NK-92 treated with Interleukin-12 subunit alpha and Interleukin-12 subunit beta, amount 100 ng/mL, for 24 hours (cell line): Measurements from ENCODE around the gene TPD52L1.
"Not testable (repeated sequence)": the region's sequence is repeated elsewhere in the genome, so short reads cannot be mapped to it uniquely, and the experiment has no call there.

Source experiments
- DNase-seq: peaks from one replicate; lab custom pipeline; 2025; lab: John Stamatoyannopoulos, UW

TPD52L1 gene

DNA sequence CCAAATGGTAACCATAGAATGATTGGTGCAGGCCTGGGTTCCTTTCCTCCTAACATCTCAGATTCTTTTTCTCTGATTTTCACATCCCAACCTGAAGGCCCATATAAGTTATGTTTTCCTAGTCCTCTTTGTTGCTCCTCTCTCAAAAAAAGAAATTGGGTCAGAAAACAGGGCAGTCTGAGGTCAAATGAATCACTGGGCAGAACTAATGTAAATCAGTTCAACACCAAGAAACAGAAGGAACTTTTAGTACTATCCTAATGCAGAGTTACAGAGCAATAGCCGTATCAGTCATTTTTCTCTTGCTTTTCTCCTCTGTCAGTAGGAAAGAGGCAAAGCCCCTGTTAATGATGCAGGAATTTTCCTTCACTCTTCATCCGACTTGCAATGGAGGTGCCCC is 11.0 kb upstream of the TPD52L1 start:
- no peak for DNase-seq

DNA sequence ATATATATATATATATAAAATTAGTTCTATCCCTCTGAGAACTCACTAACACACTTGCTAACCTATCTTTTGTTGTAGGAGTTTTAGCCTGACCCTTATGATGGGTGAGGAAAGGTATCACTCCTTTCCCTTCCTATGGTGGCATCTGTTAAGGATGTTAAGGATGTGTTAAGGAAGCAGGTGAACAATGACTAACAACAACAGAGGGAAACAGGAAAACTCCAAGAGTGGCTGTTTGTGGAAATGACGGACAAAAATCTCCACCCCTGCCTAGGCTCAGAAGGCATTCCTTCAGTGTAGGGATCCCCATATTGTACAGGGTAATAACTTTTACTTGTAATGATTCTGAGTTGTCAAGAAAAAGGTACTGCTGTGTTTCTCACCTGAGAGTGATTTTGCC is 8.8 kb upstream of the TPD52L1 start:
- no peak for DNase-seq

DNA sequence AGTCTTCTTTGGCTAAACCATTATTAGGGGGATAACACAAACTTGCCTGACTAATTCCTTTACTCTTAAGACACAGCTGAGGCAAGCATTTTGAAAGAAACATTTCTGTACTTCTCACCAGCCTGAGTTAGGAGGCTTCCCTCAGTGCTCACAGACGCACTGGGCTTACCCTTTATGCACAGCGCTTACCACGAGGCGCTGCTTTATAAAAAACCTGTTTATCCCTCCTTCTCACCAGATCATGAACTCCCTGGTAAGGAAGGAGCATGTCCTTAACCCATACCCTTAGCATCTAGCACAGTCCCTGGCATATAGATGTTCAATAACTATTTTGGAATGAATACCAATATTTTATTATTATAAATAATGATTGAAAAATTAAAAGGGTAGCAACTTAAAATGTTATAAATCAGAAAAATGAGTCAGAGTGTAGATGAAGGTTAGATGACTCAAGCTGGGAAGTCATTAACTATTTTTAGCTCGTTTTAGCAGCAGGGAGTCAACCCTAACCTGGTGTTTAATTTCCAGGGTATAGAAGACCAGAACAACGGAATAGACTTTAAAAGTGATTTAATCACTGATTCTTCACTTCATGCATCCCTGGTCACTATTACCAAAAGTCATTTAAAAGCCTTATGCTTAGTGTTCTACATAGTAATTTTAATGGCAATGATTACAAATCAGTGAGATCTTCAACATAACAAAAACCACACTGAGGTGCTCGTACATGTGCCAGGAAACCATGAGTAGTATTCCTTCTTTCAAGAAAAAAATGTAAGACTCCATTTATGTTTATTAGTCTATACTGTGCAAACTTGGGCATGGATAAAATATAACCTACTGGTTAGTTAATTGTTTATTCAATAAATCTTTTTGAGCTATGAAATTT is 4.1 kb upstream of the TPD52L1 start:
- DNase-seq = no peak

DNA sequence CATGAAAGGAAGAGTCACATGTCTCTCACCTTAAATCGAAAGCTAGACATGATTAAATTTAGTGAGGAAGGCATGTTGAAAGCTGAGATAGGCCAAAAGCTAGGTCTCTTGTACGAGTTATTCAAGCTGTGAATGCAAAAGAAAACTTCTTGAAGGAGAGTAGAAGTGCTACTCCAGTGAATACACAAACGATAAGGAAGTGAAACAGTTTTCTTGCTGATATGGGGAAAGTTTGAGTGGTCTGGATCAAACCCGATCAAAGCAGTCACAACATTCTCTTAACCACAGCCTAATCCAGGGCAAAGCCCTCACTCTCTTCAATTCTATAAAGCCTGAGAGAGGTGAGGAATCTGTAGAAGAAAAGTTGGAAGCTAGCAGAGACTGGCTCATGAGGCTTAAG is 1.9 kb upstream of the TPD52L1 start:
- no peak for DNase-seq

DNA sequence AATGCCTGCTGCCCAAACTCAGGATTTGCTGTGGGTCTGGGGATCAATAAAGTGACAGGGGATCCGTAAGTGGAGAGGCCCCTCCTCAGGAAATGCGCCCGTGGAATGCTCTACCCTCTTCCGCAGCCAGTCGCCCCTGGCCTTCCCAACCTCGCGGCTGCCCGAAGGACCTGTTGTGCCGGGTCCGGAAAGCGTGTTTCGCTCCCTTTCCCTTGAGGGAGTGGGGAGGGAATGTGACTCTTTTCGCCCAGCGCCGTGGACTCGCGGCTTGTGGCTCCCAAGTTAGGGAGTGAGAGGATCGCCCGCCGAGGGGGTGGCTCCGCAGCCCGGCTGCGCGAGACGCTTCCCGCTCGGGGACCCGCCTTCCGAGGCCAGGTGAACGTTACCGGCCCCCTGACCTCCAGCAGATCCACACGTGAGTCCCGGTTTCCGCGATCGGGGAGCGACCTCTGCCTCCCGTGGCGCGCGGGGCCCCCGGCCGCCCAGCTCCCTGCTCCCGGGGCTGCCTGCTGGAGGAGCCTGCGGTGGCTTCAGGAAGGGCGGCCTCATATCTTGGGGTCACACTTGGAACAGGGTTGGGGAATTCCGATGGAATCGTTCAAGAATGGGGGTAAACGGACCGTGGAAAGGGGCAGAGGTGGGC is 666 bp downstream of the TPD52L1 start:
- DNase-seq = no peak

DNA sequence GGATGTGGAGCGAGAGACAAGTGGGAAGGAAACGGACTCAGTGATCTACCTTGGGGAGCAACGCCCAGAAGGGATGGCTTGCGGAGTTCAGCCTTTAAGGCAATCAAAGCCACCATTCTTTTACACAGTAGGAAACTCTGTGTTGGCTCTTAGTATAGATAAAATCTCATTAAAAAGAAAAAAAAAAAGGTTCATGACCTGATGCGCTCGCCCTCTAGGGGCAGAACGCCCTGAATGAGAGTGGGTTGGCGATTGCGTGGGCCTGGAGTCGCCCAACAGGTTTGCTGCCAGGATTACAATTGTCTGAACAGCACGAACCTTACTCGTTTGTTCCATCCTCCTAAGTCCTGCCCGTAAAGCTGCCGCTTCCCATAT is 1.2 kb downstream of the TPD52L1 start:
- no peak for DNase-seq

DNA sequence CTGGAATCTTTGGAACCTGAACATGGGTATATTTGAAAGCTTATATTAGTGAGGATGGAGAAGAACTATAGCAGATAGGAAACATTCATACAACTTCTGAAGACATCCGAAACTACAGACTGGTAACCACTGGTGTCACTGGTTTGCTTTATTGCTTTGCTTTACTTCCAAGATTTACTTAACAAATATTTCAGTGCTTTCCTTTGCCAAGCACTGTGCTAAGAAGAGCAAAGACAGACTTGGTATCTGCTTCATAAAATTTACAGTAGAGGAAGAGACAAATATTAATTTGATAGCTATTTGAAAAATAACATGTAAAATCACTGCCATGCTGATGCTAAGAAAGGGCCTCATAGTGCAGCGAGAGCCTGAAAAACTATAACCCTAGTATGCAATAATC is 1.8 kb downstream of the TPD52L1 start:
- DNase-seq = no peak

DNA sequence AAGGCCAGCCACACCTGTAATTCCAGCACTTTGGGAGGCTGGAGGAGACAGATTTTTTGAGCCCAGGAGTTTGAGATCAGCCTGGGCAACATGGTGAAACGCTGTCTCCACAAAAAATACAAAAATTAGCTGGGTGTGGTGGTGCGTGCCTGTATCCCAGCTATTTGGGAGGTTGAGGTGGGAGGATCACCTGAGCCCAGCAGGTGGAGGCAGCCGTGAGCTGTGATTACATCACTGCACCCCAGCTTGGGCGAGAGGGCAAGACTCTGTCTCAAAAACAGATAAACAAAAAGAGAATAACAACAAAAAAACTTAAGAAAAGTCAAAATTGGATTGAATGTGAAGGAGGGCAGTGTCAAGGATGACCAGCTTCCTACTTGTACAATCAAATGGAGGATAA is 2.9 kb downstream of the TPD52L1 start:
- no peak for DNase-seq

DNA sequence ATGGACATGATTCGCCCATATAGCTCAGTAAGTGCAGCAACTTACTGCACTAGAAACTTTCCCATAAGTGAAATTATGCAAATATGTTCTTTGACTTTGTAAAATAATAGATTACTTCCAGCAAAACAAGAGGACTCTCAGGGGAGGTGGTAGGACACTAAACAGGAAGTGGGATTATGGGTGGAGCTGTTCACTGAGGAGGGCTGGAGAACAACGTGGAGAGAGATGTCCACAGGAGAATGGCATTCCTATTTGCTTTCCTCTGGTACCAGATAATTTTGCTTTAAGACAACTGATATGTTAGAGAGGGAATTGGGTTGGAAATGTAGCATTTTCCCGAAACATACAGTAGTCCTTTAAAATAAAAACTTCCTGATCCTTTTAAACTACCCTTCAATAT is 3.7 kb downstream of the TPD52L1 start:
- DNase-seq = no peak

DNA sequence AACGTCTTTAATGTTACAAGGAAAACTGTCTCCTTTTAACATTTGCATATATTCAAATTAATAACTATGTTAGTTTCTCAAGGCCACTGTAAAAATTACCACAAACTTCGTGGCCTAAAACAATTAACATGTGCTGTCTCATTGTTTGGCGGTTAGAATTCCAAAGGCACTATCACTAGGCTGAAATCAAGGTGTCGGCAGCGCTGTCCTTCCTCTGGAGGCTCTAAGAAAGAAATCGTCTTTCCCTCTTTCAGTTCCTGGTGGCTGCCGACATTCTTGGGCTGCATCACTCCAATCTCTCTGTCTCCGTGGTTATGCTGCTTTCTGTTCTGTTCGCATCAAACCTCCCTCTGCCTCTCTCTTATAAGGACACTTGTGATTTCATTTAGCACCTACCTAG is 4.2 kb downstream of the TPD52L1 start:
- no peak for DNase-seq

DNA sequence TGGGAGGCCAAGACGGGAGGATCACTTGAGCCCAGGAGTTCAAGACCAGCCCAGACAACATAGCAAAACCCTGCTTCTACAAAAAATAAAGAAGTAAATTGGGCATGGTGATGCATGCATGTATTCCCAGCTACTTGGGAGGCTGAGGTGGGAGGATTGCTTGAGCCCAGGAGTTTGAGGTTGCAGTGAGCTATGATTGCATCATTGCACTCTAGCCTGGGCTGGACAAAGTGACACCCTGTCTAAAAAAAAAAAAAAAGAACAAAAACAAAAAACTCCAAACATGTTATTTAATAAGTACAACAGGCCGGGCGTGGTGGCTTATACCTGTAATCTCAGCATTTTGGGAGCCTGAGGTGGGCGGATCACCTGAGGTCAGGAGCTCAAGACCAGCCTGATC is 9.8 kb downstream of the TPD52L1 start:
- DNase-seq = not testable (repeated sequence)

DNA sequence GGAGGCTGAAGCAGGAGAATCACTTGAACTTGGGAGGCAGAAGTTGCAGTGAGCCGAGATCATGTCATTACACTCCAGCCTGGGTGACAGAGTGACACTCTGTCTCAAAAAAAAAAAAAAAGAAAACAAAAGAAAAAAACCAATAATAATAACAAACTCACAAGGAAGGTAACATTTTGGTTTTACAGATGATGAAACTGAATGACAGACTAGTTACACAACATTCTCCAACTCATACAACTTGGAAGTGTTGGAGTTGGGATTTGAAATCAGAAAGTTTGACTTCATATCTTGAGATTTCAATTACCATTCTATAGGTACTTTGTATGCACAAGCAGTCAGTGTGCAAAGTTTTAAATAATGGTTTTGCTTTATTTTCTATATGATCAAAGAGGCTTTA is 10.2 kb downstream of the TPD52L1 start:
- DNase-seq = no peak

DNA sequence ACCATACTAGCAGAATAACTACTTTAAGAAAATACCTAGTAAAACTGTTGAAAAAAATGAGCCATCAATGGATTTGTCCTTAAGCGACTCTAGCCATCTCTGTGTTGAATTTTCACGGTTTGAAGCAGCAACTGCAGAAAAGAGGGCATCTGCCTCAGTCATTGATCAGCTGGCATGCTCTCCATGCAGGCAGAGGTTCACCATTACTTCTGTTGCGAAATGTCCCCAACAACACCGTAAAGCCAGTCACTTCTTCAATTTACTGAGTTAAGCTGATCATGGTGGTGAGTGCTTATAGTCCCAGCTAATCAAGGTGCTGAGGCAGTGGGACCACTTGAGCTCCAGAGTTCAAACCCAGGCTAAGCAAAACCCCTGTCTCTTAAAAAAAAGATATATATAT is 11.1 kb downstream of the TPD52L1 start:
- no peak for DNase-seq

DNA sequence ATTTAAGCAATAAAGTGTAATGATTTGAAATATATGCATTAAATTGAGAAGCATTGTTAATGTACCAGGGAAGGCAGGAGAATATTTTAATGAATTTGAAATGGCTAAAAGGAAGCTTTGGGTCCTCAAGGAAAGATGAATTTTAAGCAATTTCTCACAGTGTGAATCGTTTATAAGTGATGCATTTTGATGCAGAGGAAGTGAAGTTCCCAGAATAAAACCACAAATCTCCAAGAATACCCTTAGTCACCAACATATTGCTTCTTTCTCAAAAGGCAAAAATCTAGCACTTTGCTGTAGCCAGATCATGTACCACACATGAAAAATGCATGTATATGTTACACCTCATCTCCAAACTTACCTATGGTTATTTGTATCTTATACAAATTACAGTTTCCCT is 11.7 kb downstream of the TPD52L1 start:
- no peak for DNase-seq

DNA sequence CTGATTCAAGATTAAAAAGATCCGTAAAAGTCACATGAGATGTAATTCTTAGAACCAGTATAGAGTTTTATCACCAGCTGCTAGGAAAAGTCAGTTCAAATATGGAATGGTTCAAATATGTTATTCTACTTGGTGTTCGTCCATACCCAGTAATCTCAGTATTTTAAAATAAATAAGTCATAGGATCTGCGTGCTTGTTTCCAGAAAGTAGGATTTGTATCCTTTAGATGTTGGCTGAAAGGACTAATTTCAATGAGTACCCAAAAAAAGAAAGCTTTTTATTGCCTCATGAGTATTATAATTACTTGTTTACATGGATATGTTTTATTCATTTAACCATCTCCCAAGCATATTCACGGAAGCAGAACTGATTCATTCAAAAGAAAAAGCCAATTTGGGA is 12.2 kb downstream of the TPD52L1 start:
- DNase-seq = no peak

DNA sequence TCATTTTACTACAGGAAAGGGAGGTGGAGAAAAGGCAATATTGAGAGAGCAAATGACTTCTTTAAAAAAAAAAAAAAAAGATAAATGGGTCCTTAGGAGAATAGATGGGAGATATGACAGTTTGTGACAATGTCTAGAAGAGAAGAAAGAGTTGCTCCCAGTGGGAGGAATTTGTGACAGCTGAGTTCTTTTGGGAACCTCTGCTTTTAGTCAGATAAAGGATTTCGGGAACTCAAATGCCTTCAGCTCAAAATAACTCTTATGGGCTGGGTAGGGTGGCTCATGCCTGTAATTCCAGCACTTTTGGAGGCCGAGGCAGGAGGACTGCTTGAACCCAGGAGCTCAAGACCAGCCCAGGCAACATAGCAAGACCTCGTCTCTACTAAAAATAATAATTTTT is 13.1 kb downstream of the TPD52L1 start:
- DNase-seq = no peak

DNA sequence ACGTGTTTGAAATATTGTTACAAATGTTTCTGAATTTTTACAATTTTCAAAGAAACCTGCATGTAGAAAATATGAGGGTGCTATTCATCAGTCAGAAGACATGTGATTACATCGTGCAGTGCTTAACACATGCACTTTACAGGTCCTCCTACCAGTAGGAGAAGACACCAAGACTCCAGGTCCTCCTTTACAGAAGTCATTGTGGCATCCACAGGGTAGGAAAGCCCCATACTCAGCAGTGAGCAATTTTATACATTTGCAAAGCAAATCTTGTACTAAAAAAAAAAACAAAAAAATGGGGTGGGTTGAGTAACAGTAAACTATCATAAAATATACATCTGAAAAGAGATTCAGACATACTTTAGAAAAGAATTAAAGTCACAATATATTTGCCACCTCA is 14.0 kb downstream of the TPD52L1 start:
- DNase-seq = no peak

DNA sequence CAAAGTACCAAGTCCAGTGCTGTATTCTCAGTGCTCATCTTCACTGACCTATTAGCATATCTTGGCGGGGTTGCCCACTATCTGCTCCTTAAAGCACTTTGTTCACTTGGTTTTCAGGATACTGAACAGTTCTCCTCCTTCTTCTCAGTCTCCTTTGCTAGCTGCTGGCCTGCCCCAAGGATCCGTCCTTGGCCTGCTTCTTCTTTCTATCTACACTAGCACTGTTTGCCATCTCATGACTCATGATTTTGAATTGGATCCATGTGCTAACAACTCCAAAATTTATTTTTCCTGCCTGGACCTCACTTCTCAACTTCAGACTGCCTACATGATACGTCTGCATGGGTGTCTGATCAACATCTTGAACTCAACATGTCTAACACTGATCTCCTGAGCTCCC is 15.5 kb downstream of the TPD52L1 start:
- no peak for DNase-seq

DNA sequence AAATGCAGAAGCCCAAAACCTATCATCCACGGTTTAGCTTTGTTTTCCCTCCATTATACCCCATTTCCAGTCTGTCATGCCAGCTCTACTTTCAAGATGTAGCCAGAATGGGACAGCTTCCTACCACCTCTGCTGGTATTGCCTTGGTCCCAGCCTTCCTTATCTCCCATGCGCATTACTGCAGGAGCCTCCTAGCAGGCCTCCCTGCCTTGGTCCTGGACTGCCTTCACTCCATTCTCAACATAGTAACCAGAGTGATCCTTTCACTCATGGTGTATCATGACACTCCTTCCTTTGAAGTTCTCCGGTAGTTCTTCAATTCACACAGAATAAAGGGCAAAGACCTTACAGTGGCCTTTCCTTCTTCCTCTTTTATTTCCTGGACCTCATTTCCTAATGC is 15.9 kb downstream of the TPD52L1 start:
- DNase-seq = no peak

DNA sequence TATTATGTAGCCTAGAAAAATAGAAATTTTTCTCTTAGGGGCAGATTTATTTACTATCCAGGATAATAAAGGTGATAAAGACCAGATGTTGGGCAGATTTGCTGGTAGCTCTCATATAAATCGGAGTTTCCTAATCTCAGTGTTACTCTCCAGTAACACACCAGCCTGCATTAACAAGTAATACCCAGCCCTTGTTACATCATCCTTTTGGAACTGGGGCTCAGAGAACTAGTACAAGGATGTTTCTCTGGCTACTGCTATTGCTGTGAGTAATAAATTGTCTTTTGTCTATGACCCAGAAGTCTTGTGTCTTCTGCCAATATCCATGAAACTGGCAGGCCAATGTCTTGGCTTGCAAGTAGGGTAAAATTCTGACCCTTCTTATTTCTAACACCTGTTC is 16.8 kb downstream of the TPD52L1 start:
- no peak for DNase-seq

DNA sequence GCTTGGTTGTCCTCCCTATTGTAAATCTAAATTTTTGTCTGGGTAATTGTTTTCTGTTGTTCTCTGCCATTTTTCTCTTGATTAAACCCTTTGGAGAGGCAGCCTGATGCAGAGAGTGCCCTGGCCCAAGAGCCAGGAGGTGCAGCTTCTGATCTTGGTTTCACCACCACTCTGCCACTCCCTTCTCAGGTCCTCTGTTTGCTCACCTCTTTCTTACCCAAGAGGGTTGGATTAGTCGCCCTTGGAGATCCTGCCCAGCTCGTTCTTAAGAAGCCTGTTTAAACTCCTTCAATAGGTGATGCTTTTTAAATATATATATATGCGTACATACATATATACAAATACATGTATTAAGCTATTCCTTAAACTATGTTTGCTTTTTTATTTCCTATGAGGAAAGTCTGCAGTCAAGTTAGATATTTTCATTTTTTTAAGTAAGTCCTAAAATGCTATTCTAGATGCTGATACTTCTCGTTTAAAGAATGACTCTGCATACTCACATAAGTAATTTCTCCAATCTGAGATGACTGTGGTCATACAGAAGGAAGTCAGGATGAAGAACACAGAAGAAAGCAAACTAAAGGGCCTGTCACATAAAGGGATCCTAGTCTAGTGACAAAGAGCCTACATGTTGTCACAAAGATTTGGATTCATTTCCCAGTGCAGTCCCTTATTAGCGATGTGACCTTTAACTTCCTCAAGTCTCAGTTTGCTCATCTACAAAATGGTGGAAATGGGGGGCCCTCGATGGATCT is 19.9 kb downstream of the TPD52L1 start:
- DNase-seq = no peak

DNA sequence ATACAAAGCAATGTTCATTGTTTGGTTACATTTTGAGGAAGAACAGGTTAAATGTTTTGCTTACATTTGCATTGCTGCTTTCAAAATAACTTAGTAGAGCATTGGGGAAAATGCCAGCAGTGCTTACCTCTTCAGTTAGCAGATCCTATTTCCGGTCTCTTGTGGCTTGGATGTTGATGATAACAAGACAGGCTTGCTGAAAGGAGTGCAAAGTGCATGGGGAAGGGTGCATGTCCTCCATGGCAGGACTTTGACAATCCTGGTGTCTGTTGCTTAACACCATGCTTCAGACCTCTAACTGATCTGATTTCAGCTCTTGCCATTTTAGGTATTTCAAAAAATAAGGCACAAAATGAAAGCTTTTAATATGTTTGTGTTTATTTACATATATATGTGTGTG is 21.1 kb downstream of the TPD52L1 start:
- no peak for DNase-seq

DNA sequence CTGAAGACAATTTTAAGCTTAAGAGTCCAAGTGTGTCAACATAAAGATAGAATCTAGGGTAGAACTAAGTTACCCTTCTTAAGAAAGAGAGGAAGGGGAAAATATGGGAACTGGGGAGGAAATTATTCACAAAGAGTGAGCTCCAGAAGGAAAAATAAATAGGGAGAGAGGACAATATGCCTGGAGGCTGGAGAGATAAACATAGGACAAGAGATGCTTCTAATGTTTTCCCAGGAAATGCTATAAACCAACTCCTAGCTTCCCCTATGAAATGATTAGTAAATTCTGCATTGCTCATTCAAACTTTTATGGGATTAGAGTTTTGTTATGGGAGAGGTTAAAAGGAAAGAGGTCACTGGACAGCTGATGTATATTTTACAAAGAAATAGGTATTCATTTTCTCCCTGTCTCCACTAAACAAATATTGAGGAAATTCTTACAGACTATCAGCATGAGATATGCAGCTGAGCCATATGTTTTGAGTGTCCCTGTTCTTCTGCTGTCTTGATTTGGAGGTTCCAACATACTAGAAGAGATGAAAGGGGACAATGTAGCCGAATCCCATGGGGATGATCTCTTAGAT is 22.0 kb downstream of the TPD52L1 start:
- DNase-seq = no peak
